AML-193 (cell line): Measurements from ENCODE around the gene RALGAPA2.

Experiments used
- DNase-seq, 2 experiments: peaks; one replicate each; lab custom pipeline; 2025; lab: John Stamatoyannopoulos, UW

The RALGAPA2 gene

DNA sequence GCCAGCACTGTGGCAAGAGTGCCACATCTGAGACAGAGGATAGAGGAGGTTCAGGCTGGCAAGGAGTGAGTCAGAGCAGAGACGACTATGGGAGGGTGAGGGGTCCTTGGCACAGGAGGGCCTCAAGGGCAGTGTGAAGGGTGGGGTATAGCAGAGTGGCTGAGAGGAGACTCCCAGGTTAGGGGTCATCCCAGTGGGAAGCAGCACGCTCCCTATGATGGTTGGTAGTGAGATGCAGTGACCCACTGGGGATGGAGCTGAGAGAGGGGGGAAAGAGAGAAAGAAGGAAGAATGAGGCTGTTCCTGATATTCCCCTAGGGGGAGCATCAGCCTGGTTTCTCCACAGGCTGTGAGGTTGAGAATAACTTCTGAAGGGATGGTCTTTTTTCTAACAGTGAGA, 247.2 kb downstream of the RALGAPA2 start:
- DNase-seq, result no peak

DNA sequence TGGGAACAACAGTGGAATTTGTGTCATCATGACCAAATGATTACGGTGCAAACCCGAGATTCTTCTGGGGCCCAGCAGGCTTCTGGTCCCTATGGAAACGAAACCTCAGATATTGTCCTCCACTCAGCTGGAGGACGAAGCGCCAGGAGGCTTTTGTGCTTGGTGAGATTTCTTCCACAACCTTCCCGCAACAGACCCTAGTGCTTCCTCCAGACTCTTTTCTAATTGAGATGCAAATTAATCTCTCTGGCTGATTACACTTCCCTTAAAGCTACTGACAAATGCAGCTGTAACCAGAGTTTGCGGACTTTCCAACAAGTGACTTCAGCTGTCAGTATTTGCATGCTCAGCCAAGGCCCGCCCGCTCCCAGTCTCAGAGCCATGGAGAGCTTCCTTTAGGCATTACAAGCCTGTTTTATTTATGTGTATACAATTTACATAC, 248.5 kb downstream of the RALGAPA2 start:
- DNase-seq, result no peak

DNA sequence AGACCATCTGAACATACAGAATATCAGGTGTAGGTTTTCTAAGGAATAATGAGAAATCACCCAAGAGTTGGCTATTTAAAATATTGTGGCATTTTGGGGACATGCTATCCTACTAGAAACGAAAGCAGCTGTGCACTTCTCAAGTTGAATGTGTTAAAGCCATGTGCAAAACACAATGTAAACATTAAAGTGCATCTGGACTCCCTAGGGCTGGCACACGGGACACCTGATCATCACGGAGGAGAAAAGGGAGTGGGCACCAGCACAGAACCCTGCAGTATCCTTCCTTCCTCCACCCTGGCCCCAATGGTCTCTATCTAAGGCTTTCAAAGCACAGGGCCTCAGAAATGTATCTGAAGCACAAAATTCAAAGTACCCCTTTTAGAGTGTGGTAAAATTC, 250.3 kb downstream of the RALGAPA2 start:
- no peak for DNase-seq

DNA sequence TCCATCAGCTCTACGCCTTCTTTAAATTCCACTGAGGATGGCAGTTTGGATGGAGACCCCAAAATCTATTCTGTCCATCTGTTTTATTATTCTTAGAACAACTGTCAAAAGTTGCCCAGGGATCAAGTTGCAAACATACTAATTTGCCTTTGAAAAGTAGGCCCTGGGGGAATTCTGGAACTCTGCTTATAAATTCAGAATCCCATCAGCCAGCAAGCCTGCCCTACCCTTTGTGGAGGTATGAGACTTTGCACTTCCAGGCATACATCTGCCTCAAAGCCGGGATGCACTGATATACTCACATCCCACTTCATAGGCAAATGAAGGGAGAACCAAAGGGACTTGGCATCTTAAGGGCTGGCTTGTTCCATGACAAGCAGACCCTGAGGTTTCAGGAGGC, 250.9 kb downstream of the RALGAPA2 start:
- DNase-seq, result no peak

DNA sequence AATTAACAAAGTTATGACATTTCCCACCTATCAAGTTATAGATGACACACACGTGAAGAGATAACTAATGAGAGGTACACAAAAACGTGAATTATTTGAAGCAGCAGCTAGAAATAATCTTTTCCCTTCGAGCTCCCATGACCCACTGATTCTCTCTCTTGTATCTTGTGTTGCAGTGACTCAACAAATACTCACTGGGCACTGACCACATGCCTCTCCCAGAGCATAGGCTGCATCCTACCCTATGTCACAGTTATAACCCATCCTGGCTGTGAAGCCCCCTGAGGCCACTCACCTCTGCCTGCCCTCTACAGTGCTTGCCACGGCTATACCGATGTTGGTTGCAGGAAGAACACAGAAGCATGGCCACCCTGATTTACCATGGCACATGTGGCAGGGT, 252.7 kb downstream of the RALGAPA2 start:
- DNase-seq, result no peak

DNA sequence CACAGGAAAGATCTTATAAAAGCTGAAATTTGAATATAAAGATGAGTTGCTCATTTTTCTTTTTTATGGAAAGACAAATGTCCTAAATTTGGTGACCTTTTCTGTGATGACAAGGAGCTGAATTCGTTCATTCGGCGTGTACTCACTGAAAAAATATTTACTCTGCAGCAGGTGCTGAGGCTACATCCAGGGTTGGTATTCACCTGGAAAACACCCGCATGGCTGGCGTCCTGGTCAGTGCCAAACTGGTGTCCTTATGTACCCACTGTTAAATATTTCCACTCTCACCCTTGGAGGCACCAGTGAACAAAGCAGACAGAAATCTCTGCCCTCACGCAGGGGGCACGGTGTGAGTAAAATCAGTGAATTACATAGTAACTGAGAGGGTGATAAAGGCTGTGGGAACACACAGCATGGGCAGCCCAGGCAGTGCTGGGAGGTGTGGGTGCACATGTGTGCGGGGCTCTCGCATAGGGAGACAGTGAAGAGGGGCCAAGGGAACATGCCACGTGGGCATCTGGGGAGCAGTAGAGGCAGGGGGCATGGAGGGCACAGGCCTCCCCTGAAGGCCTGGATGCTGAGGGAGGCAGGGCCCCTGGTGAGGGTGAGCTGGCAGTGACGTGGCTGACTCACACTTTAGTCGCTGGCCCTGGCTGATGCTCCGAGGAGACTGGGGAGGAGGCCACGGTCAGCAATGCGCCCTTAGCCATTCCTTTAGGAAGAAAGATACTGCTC, 254.9 kb downstream of the RALGAPA2 start:
- DNase-seq, result no peak

DNA sequence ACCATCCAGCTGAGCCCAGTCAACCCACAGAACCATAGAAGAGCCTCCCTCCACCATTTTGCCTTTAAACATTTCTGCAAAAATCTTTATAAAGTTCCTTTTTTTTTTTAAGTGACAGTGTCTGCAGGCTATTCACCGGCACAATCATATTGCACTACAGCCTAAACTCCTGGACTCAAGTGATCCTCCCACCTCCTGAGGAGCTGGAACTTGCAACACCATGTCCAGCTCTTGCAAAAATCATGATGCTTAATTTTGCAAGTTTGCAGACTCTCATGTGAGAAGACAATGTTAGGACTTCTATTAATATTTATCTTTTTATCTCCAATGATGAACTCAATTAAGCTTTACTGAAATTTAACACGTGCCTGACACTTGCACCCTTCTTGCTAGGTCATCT, 255.7 kb downstream of the RALGAPA2 start:
- peak; percentile 60 to 71 for DNase-seq

DNA sequence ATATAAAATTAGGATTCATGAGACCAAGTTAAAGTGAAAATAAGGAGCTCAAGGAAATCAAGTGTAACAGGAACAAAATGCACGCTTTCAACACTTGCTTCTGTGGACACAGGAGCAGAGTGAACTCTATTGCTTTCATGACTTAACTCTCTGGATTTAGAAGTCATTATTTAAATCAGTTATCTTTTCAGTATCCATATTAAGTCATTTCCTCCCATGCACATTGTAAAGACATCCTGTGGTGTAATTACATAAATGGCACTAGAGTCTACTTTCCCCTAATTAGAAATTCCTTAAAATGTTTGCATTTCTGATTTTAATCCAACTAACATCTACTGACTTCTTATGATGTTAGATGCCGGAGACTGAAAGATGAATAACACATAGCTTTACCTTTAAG, 256.5 kb downstream of the RALGAPA2 start:
- DNase-seq, result no peak

DNA sequence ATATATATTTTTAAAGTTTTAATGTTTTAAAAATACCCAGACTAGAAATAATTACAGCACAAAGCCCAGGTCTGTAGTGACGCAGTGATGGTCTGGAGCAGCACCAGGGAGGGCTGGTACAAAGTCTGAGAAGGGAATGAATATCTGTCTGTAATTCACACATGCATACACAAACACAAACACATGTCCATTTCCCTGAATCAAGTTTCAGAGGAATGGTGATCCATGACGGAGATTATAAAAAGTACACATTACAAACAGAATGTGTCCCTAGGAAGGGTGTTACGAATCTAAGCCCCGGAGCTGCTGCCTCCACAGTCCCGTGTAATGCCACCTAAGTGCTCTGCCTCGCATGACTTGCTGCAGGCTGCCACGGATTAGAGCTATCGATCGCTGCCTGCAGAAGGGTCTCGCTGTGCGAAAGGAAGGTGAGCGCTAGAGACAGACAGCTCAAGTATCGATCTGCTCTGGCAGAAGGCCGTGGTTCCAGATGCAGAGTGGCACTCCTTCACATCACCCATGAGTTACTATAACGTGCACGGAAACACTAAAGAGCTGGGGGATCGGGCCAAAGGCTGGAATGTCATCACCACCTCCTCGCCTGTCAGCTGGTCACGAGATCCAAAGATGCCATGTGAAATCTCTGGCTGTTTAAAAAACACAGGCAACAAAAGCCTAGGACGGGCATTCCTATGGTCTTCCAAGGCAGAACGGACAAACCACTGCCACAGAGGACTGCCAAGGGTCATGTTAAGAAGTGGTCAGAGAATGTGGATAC, 257.4 kb downstream of the RALGAPA2 start:
- no peak for DNase-seq

DNA sequence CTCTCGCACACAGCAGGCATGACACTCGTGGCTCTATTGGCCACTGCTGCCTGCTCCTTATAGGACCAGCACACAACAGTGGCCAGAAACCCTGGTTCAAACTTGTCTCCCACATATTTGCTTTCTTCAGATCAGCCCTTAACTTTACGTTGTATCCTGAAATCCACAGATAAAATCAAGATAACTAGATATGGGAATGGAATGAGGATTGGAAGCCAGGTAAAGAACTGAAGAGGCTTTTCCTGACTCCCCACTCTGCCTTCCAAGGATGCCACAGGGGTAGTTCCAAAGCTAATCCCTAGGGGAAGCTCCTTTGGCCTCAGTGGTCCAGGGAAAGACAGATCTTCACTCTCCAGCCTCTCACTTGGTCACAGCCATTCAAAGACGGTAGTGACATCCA, 258.1 kb downstream of the RALGAPA2 start:
- no peak for DNase-seq

DNA sequence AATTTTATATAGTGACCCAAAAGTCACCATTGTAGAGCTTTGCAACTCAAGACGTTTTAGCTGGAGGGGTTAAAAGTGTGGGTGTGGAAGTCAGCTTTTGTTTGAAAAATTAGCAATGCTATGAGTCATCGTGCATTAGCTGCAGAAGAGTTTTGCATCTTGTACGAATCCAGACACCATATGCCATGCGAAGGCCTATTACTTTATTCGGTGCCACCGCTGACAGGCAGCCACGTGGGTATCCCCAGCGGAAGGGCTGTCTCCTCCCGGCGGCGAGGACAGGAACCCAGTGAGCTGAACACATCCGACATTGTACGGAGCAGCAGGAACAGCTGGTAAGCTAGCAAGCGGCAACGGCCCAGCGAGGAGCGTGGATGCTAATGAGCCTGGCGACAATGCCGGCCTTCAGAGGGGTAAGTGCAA, 260.2 kb downstream of the RALGAPA2 start:
- DNase-seq, result no peak

DNA sequence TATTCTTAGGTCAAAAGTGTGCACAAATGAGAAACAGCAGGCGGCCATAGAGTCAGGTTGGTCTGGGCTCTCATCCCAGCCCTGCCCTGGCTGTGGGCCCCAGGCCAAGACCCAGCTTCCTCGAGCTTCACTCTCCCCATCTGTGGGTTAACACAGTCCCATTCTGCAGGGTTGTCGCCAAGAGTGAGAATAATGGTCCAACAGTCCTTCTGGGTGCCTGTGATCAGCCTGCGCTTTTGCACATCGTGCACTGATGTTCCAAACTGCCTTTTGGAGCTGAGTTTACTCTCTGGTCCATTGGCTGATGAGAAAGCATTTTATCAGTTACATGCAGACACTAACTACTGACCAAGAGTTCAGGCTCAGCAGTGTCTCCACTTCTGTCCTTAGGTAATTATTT, 261.9 kb downstream of the RALGAPA2 start:
- no peak for DNase-seq

DNA sequence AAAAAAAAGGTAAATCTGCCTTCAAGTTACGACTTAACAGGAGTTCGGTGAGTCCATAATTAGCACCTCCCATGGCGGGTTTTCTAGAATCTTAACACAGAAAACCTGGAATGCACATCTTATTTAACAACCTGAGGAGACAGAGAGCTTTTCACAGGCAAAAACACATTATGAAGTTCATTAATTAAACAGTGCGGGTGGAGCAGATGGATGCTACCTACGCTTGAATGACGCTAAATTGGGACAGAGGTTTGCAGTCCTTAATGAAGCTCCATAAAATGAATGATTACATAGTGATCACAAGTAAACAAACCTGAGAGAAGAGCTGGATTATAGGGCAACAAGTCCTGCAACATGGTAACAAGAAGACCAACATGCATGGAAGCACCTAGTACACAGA, 263.6 kb downstream of the RALGAPA2 start:
- no peak for DNase-seq

DNA sequence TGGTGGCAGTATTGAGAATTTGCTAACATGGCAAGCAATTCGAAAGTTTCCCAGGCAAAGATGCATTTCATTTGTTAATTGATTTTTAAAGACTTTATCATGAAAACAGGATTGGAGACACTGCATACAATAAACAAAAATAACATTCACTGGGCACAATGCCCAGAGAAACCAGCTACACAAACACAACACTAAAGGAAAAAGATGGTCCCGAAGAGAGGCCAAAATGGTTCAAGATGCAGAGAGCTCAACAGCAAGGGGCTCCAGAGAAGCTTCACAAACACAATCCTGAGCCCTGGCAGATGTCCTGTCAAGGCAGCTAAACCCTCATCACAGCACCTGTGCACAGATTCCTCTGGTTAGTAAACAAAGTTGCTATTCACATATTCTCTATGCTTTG, 265.2 kb downstream of the RALGAPA2 start:
- no peak for DNase-seq

DNA sequence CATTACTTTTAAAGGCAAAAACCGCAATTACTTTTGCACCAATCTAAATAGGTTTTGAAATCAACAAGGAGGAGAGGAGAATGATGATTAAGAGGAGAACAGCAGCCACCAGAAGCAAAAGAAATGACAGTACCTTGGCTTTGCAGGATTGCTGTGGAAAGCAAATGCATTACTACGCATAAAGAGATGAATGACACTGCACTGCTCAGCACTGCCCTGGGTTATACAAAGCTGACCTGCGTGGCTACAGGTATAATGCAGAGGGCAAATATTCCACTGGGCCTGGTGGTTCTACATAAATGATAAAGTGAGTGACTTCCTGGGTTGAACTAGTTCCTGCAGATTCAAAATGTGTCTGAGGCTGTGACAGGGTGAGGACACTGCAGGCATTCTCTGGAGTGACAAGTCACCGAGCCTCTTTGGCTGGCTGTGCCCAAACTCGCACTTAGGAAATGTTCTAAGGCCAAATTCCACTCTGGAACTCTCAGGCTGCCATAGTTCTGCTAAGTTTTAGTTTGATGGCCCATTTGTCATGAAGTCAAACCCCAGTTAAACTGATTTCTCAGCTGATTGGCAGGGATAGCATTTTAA, 265.9 kb downstream of the RALGAPA2 start:
- DNase-seq, result no peak

DNA sequence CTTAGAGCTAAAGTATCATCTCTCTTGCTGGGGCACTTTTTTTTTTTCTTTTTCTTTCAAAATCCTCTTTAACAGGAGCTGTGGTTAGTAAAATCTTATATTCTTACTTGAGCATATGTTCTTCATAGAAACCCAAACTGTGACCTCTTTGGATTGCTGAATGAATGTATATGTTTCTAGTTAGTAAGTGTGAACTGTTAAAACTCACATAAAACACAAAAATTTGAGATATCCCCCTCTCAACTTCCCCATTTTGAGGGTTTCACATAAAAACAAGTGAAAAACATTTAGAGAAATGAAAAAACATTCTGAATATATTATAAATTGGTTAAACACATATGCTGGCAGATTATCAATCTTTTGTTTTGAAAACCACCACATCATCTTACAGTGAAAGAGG, 266.4 kb downstream of the RALGAPA2 start:
- no peak for DNase-seq

DNA sequence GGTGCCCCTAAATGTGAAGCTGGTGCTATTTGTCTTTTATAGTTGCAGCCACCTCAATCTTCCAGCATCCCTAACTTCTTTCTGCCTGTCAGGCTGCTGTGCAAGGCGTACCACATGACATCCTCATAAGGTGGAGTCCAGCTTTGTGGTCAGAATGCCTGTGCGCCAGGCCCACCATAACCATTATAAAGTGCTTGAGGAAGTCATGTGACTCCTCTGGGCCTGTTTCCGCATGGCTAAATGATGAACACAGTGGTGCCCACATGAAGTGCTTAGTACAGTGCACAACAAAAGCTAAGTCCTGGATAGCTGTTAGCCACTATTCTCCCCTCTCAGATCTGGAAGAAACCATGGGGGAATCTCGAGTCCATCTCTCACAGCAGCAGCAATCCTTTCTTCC, 268.9 kb downstream of the RALGAPA2 start:
- DNase-seq, result no peak

DNA sequence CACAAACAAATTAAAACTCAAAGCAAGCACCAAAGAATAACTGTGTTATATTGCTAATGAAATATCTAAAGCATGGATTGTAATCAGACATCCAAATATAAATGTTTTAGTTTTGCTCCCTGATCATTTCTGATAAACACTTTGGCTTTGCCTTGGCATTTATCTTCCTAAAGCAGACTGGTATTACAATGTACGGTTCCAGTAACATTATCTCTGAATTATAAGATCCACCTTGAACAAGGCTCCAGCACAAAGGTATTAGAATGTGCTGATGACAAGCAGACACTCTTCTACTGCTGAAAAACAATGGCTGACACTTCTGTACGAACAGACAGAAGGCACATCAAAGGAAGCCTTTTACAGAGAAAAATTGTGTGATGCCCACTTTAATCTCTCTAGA, 270.0 kb downstream of the RALGAPA2 start:
- DNase-seq, result no peak

DNA sequence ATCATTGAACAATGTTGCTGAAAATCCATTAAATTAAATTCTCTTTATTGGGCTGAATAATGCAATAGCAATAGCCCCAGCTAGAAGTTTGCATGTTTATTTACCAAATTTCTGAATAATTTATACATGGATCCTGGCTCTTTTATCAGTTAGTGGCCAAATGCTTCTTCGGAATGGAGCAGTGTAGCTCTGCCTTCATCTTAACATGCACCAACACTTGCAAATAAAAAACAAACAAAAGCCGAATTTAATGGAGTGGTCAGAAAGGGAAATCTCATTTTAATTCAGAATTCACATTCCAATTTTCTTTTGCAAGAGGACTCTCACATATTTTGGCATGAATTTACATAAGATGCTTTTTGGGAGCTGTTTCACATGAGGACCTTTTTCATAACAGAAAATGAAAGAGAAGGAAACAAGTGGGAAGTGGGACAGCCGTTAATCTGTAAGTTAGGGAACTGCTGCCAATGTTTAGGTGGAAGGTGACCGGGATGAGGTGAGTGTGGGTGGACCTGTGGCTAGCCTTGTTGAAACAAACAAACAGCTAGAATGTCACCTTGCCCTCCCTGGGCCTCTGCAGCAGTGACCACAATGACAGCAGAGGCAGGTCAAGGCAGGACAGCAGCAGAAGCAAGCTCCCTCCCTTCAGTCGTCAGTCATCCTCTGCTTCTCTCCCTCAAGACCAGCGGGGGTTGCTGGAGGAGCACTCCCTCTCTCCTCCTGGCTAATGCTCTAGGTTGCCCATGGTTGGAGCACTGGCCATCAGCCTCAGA, 271.4 kb downstream of the RALGAPA2 start:
- DNase-seq, result no peak

DNA sequence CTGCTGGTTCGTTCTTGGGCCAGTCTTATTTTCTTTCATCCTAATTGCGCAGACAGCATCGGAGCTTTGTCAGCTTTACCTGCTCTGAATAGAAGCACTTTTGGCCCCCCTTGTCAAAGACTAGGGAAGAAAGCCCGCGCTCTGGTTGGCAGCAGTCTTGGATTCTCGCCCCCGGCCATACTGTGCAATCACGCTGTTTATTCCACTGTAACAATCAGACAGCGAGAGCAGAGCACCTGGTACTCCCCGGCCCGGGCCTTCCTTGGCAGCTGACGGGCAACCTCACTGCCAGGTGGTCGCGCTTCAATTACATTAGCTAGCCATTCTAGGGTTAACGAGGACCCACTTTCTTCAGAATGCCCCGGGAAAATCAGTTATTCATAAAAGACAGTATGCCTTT, 272.0 kb downstream of the RALGAPA2 start:
- DNase-seq, result no peak

DNA sequence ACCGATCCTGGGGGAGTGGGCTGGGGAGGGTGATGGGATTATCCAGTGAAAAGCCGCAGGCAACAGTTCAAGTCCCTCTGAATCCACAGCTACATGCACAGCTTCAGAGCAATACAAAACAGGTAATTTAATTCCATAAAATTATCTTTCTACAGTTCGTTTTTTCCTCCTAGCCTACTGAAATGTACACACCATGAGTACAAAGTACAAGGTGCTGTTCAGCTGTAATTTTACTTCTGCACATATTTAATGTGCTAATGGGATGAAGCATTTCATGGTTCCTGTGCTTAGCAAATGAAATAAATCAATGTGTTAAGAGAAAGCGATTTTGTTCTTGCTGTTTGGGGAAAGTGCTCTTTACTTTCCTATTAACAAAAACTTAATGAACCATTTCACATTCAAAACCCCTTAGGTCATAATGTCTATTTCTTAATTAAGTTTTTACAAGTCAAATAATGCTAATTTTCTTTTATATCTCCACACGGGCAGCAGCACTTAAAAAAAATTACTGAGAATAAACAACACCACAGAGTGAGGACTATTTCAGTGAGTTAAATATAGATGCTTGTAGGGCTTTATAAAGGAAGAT, 272.7 kb downstream of the RALGAPA2 start:
- DNase-seq, result no peak

DNA sequence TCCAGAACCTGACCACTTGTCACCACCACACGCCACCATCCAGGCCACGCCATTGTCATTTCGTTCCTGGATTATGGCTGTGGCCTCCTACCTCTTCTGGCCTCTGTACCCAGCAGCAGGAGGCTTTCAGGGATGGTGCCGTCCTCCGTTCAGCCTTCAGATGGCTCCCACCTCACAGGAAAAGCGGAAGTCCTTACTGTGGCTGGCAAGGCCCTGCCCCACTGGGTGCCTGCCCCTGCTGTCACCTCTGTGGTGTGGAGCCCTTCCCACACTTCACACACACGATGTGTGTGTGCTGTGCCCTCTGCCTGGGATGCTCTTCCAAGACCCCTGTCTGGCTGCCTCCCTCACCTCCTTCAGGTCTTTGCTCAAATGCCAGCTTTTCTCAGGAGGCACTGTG, 275.1 kb downstream of the RALGAPA2 start:
- DNase-seq, result no peak
